Activated CD8-positive, alpha-beta memory T cell treated with anti-CD3 and anti-CD28 coated beads for 4 hours (primary cell): ENCODE measurements around the gene UNCX.
"Not testable (repeated sequence)": the region's sequence is repeated elsewhere in the genome, so short reads cannot be mapped to it uniquely, and the experiment has no call there.

Experiments used
- DNase-seq, 2 donors: peaks; one replicate each; pipeline ENCODE4 v3.0.0-alpha.2; 2020; ENCODE audit warnings: low read depth in 2 of 2

UNCX gene

GRCh38 chr7:1232623-1233332 lies at the start of gene UNCX:
TSS of gene UNCX (plus strand) at chr7:1232872. CDS start at chr7:1233018, 146 bp downstream.
- no peak for DNase-seq

- no peak for DNase-seq
These were observed 45.5 kb upstream of the UNCX start for GRCh38 chr7:1187127-1187526.

DNA sequence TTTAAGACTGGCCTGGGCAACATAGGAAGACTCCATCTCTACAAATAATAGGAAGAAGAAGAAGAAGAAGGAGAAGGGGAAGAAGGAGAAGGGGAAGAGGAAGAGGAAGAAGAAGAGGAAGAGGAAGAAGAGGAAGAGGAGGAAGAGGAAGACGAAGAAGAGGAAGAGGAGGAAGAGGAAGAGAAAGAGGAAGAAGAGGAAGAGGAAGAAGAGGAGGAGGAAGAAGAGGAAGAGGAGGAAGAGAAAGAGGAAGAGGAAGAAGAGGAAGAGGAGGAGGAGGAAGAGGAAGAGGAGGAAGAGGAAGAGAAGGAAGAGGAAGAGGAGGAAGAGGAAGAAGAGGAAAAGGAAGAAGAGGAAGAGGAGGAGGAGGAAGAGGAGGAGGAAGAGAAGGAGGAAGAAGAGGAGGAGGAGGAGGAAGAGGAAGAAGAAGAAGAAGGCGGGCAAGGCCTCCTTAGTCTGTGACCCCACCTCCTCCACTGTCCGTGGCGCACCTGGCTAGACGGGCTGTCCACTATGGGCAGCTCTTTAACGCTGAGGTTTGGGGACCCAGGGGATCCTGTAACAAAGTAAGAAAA lies 43.9 kb upstream of the UNCX start:
- no peak for DNase-seq

GRCh38 chr7:1189986-1190772 lies 42.5 kb upstream of the UNCX start:
- no peak for DNase-seq

GRCh38 chr7:1192171-1192676 lies 40.4 kb upstream of the UNCX start:
- DNase-seq: no peak

GRCh38 chr7:1193593-1194424 lies 38.9 kb upstream of the UNCX start:
- DNase-seq: no peak

GRCh38 chr7:1196441-1196840 lies 36.2 kb upstream of the UNCX start:
- not testable (repeated sequence) for DNase-seq

- DNase-seq: no peak
These were observed 35.7 kb upstream of the UNCX start for GRCh38 chr7:1196950-1197349.

GRCh38 chr7:1197997-1198625 lies 34.6 kb upstream of the UNCX start:
- no peak for DNase-seq

DNA sequence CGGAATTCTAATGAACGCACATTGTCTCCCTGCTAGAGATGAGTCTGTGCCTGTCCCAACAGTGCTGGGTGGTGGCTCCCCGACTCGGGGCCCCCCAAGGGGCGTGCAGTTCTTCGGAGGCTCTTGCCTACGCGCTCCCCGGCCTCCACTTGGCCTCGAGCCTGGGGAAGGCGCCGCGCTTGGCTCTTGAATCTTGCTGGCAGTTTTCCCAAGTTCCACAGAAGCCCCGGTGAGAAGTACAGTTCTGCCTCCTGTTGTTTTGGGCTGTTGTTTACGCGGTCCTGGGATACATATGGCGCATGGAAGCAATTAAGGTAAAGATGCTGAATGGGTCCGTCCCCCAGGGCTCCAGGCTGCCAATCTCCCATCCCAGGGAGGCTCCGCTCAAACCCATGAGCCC lies 32.6 kb upstream of the UNCX start:
- DNase-seq: no peak

DNA sequence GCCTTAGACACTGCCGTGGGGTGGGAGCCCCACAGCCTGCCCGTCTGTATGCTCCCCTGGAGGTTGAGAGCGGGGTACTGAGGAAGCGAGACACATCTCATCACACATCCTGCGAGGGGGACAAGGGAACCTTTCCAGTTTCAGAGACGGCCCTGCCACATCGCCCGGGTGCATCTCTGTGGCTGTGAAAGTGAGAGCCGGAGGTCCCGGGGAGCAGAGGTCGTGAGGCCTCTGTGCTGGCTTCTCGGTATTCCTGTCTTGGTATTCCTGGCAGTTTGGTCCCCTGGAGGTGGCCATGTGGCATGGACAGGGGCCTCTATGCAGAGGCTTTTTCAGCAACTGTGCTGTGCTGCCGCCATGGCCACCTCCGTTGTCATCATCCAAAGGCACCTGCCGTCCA lies 30.8 kb upstream of the UNCX start:
- DNase-seq: no peak

GRCh38 chr7:1202914-1203313 lies 29.8 kb upstream of the UNCX start:
- not testable (repeated sequence) for DNase-seq

- DNase-seq: no peak
These were observed 28.1 kb upstream of the UNCX start for GRCh38 chr7:1204460-1205140.

- DNase-seq: not testable (repeated sequence)
These were observed 26.9 kb upstream of the UNCX start for GRCh38 chr7:1205742-1206141.

GRCh38 chr7:1209097-1209496 lies 23.6 kb upstream of the UNCX start:
- no peak for DNase-seq

- DNase-seq: no peak
These were observed 22.2 kb upstream of the UNCX start for GRCh38 chr7:1210321-1210978.

GRCh38 chr7:1210979-1211608 lies 21.6 kb upstream of the UNCX start:
- DNase-seq: no peak

DNA sequence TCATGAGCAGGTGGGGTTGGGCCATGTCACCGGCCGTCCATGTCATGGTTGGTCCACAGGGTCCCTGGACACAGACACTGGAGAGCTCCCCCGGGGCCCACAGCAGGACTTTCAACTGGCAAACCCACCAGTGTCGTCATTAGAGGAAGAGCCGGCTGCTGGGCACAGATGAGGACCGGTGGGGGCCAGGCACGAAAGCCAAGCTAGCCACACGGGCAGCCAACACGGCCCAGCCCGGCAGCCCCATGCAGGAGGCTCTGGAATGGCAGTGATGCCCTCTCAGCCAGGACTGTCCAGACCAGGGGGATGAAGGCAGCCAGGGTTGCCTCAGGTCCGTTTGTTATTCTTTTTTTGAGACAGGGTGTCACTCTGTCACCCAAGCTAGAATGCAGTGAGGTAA lies 21.1 kb upstream of the UNCX start:
- DNase-seq: no peak

- DNase-seq: not testable (repeated sequence)
These were observed 20.6 kb upstream of the UNCX start for GRCh38 chr7:1212025-1212424.

- DNase-seq: no peak
These were observed 18.2 kb upstream of the UNCX start for GRCh38 chr7:1214516-1214915.
